Cardiac muscle cell (in vitro differentiated cells and primary cell): ENCODE results near the gene RALGAPB. TPM values are rescaled to one million over a fixed set of nuclear protein-coding genes. Genes with fewer than 3 reads are reported as not detected.

Source experiments
- DNase-seq, 2 donors: peaks; one replicate each; pipeline versions ENCODE4 v3.0.0 to v3.0.0-alpha.2; 2010 to 2017; ENCODE audit warnings: low read depth in 1 of 2, low spot score in 1 of 2
- H3K27ac ChIP-seq: fragments of 200-600 bp; sonication (generic); 2 replicates; pipeline ENCODE4 v1.5.1; 2016
- H3K27me3 ChIP-seq: fragments of 200-600 bp; sonication (generic); 2 replicates; pipeline ENCODE4 v1.6.0; 2016; ENCODE audit warnings: control low read depth
- H3K36me3 ChIP-seq: fragments of 200-600 bp; sonication (generic); 2 replicates; pipeline ENCODE4 v1.5.1; 2016; ENCODE audit warnings: control low read depth
- H3K4me1 ChIP-seq: fragments of 200-600 bp; sonication (generic); 2 replicates; pipeline ENCODE4 v1.8.1; 2017; ENCODE audit warnings: low read depth, mild to moderate bottlenecking, mixed run types
- H3K4me3 ChIP-seq: fragments of 200-600 bp; sonication (generic); 2 replicates; pipeline ENCODE4 v1.5.1; 2016; ENCODE audit warnings: mild to moderate bottlenecking
- H3K9me3 ChIP-seq: fragments of 200-600 bp; sonication (generic); 2 replicates; pipeline ENCODE4 v1.5.1; 2017; ENCODE audit warnings: low read depth, mild to moderate bottlenecking, control low read depth
- polyA plus RNA-seq: library from polyadenylated mRNA; unstranded; fragments of >200 nt; fragmentation: Nextera tagmentation; extraction: Ambion mirVana; gene quantifications from 2 replicates; pipeline ENCODE4 v1.2.1, GENCODE V29; 2016
- total RNA-seq: library from RNA; depleted of rRNA; stranded (reverse); fragments of >200 nt; gene quantifications from 2 replicates; pipeline ENCODE4 v1.2.3, GENCODE V29; 2016
- TF ChIP-seq, protein P1 (sequence below): IDR thresholded peaks from 2 replicates; pipeline ENCODE4 v1.5.1; 2012; ENCODE audit warnings: low read depth, mild to moderate bottlenecking, low read length

RALGAPB gene
- total and polyA plus RNA-seq, 2 experiments from 2014 or later: 10.3 to 20.3 TPM

DNA sequence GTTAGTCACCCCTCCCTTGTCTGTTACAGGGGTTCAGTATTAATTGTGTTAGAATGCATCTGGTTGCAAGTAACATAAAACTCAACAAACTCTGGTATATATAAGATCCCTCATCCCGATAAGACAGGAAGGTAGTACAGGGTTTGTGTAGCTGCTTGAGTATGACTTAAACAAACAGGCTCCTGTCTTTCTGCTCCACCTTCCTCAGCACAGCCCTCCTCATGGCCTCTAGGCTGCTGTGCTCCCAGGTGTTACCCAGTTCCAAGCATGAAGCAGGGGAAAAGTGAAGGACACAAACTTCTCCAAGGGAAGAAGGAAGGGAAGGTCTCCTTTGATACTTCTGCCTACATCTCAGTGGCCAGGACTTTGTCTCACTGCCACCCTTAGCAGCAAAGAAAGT, 1.4 kb upstream of the RALGAPB start:
- H3K4me3 ChIP-seq: no peak overlapping the region
- H3K9me3 ChIP-seq: no peaks in the 10 kb centered on the region
- peak overlapping the region; percentile 88 for H3K27ac ChIP-seq
- TF ChIP-seq, protein P1, sequence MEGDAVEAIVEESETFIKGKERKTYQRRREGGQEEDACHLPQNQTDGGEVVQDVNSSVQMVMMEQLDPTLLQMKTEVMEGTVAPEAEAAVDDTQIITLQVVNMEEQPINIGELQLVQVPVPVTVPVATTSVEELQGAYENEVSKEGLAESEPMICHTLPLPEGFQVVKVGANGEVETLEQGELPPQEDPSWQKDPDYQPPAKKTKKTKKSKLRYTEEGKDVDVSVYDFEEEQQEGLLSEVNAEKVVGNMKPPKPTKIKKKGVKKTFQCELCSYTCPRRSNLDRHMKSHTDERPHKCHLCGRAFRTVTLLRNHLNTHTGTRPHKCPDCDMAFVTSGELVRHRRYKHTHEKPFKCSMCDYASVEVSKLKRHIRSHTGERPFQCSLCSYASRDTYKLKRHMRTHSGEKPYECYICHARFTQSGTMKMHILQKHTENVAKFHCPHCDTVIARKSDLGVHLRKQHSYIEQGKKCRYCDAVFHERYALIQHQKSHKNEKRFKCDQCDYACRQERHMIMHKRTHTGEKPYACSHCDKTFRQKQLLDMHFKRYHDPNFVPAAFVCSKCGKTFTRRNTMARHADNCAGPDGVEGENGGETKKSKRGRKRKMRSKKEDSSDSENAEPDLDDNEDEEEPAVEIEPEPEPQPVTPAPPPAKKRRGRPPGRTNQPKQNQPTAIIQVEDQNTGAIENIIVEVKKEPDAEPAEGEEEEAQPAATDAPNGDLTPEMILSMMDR: no peak
- H3K36me3 ChIP-seq: no peaks in the 10 kb centered on the region
- no peaks in the 10 kb centered on the region for H3K27me3 ChIP-seq
- DNase-seq: no peak
- H3K4me1 ChIP-seq: peaks cover 8% of the 10 kb centered on the region

DNA sequence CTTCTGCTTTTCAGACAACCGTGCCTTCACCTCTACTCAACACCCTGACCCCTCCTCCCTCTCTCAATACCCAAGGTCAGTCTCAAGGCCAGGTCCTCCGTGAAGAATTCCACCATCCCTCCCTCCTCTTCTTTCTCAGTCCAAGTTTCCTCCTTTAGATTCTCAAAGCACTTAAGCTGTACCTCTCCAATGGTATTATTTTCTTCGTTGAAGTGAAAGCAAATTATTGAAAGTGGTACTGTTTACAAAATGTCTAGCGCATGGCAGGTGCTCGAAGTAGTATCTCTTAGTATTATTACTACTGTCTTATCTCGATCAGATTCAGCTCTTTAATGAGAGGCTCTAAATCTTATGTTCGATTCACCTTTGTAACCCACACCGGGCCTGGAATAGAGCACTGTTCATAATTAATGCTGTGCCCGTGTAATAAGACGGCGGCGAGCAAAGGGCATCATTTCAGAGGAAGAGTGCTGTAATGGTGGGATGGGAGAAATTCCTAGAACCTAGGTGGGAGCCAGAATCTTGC, 593 bp upstream of the RALGAPB start:
- DNase-seq: peak in 1 of 2 donors; percentile 8
- H3K4me1 ChIP-seq: peaks cover 8% of the 10 kb centered on the region
- no peaks in the 10 kb centered on the region for H3K27me3 ChIP-seq
- H3K4me3 ChIP-seq: peak overlapping the region; percentile 85
- no peaks in the 10 kb centered on the region for H3K9me3 ChIP-seq
- peak overlapping the region; percentile 88 for H3K27ac ChIP-seq
- H3K36me3 ChIP-seq: no peaks in the 10 kb centered on the region
- TF ChIP-seq, protein P1: no peak

DNA sequence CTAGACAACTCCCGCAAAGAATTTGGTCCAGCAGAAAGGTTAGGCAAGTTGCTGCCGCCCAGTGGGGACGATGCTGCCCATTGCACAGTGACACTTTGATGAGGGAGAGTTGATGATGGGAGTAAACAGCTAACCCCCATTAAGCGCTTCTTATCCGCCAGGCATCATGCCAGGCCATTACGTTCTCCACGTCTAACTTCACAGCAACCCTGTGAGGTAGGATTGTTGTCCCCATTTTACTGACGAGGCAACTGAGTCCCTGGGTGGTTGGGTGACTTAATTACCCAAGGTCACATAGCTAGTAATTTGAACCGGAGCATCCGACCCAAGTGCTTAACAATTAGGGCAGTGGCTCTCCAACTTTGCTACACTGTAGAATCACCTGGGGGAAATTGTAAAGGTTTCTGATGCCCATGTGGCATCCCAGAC, 738 bp downstream of the RALGAPB start:
- Histone ChIP-seq H3K36me3 (no peaks in the 10 kb centered on the region), H3K9me3 (no peaks in the 10 kb centered on the region), H3K27me3 (no peaks in the 10 kb centered on the region), H3K27ac (peak overlapping the region; percentile 97), H3K4me1 (peaks cover 8% of the 10 kb centered on the region), H3K4me3 (peak overlapping the region; percentile 85)
- peak; percentile 36 to 58 for DNase-seq
- TF ChIP-seq, protein P1: peak; percentile 24

DNA sequence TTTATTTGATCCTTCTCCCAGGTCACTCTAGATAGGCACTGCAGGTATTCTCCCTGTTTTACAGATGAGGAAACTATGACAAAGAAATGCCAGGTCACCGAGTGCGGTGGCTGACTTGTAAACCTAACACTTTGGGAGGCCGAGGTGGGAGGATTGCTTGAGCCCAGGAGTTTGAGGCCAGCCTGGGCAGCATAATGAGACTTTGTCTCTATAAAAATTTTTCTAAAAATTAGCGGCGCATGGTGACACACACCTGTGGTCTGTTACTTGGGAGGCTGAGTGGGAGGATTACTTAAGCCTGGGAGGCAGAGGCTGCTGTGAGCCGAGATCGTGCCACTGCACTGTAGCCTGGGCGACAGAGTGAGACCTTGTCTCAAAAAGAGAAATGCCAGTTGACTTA, 5.1 kb downstream of the RALGAPB start:
- no peak for DNase-seq
- Histone ChIP-seq H3K27ac (no peak overlapping the region), H3K36me3 (no peaks in the 10 kb centered on the region), H3K27me3 (no peaks in the 10 kb centered on the region), H3K9me3 (no peaks in the 10 kb centered on the region), H3K4me3 (no peak overlapping the region), H3K4me1 (peaks cover 3% of the 10 kb centered on the region)
- TF ChIP-seq, protein P1: no peak

DNA sequence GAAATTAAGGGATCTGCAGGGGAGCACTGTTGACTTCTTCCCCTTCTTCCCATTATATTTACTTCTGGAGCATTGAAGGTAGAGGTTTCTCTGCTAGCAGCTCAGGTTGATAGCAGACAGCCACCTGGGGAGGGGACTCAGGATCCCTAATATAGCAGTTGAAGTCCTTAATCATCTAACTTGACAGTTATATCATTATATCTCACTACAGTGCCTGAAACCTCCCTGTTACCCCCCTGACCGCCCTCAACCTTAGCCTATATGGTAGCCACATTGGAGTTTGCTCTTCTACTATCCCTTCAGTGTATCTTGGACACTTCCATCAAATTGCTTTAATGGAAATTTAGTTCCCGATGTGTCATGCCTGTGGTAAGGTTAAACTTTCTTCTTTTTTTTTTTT, 7.0 kb downstream of the RALGAPB start:
- Histone ChIP-seq H3K4me1 (no peaks in the 10 kb centered on the region), H3K9me3 (no peaks in the 10 kb centered on the region), H3K4me3 (no peak overlapping the region), H3K36me3 (no peaks in the 10 kb centered on the region), H3K27me3 (no peaks in the 10 kb centered on the region), H3K27ac (no peak overlapping the region)
- TF ChIP-seq, protein P1: no peak
- DNase-seq: no peak

DNA sequence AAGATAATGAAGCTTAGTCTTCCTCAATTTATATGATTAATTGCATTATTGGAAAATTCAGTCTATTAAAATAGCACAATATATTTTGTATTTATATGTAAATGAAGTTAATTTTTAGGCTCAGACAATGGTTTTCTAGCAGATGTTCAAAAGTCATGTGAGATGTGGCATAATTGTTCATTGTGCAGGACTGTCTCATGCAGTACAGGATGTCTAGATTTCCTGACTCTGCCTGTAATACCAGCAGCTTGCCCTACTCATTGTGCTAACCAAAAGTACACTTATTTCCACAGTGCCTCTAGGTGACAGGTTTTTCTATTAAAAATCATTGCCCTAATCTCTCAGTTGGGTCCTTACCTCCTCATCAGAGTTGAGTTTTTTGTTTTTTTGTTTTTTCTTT, 12.4 kb downstream of the RALGAPB start:
- no peaks in the 10 kb centered on the region for H3K9me3 ChIP-seq
- no peak overlapping the region for H3K27ac ChIP-seq
- peaks cover 11% of the 10 kb centered on the region for H3K36me3 ChIP-seq
- no peaks in the 10 kb centered on the region for H3K4me1 ChIP-seq
- TF ChIP-seq, protein P1: no peak
- H3K4me3 ChIP-seq: no peak overlapping the region
- DNase-seq: no peak
- H3K27me3 ChIP-seq: no peaks in the 10 kb centered on the region
